Esophagus squamous epithelium (tissue), 5 donors: Measurements from ENCODE around the gene TSPAN7. TPM values are rescaled to one million over a fixed set of nuclear protein-coding genes. Genes with fewer than 3 reads are reported as not detected.

ENCODE experiments used
- DNase-seq: peaks from one replicate; lab custom pipeline; 2025; lab: John Stamatoyannopoulos, UW
- H3K27ac ChIP-seq, 4 donors: fragments of 200-600 bp; sonication (generic); one replicate each; pipeline ENCODE4 v1.5.1; 2016 to 2019; ENCODE audit warnings: mild to moderate bottlenecking in 1 of 4
- H3K27me3 ChIP-seq, 4 donors: fragments of 200-600 bp; sonication (generic); 1 replicate in 3 of 4; 2 replicates in 1 of 4; pipeline versions ENCODE4 v1.5.1 to v1.6.0; 2017 to 2021; ENCODE audit warnings: antibody characterized with exemption in 1 of 4
- H3K36me3 ChIP-seq, 3 donors: fragments of 200-600 bp; sonication (generic); one replicate each; pipeline ENCODE4 v1.5.1; 2016 to 2019
- H3K4me1 ChIP-seq, 3 donors: fragments of 200-600 bp; sonication (generic); one replicate each; pipeline ENCODE4 v1.5.1; 2017 to 2019
- H3K4me3 ChIP-seq, 4 donors: fragments of 200-600 bp; sonication (generic); 1 replicate in 3 of 4; 2 replicates in 1 of 4; pipeline ENCODE4 v1.5.1; 2016 to 2019; ENCODE audit warnings: mild to moderate bottlenecking in 2 of 4, moderate library complexity in 1 of 4
- H3K9me3 ChIP-seq, 3 donors: fragments of 200-600 bp; sonication (generic); one replicate each; pipeline ENCODE4 v1.5.1; 2016 to 2019
- CTCF ChIP-seq, 6 experiments: fragments of 450-650 bp in 4 of 6; fragments of 200-600 bp in 2 of 6; sonication (generic) in 2 of 6; IDR thresholded peaks; one replicate each; pipeline ENCODE4 v1.5.1; 2016 to 2019; ENCODE audit warnings: antibody characterized with exemption in 6 of 6, mild to moderate bottlenecking in 4 of 6, moderate library complexity in 4 of 6
- POLR2A ChIP-seq, 4 donors: fragments of 450-650 bp; IDR thresholded peaks; one replicate each; pipeline ENCODE4 v1.6.1; 2017; ENCODE audit warnings: antibody characterized with exemption in 4 of 4, mild to moderate bottlenecking in 4 of 4, moderate library complexity in 3 of 4
- WGBS, 2 donors: methylation state at CpG; one replicate each; pipeline ENCODE4 v1.1.5; 2018; 5-methylcytosine and 5-hydroxymethylcytosine counted together
- intact Hi-C: fragments of 100-400 bp; cut with DNase I; formaldehyde crosslinking; loops from one replicate; pipeline ENCODE4 v1.15.0; 2022
- small RNA-seq, 4 donors: library from RNA; depleted of rRNA; stranded (forward); fragments of <200 nt; gene quantifications; one replicate each; pipeline ENCODE3, GENCODE V24; 2016
- total RNA-seq, 4 donors: library from RNA; depleted of rRNA; stranded (reverse); fragments of >200 nt; gene quantifications; one replicate each; pipeline ENCODE4 v1.1.0, GENCODE V29; 2016
- donor health status: DM: yes; HTN: yes; CAD: no.

The TSPAN7 gene
- total RNA-seq, 4 donors from 2014 or later, result 23.9 to 40.0 (median 33.8) TPM

GRCh38 chrX:38717871-38718270, 156.5 kb downstream of the TSPAN7 start:
- no peak overlapping the region for H3K4me3 ChIP-seq
- TF ChIP-seq POLR2A (IDR thresholded peaks at IDR 0.05) (no peak), CTCF (IDR thresholded peaks at IDR 0.05) (peak in 2 of 6 experiments; percentile 22 to 39)
- H3K27ac ChIP-seq, result no peak overlapping the region
- intact Hi-C loops, result no loop called here
- H3K4me1 ChIP-seq, result no peaks in the 10 kb centered on the region
- no peak for DNase-seq
- no peaks in the 10 kb centered on the region for H3K9me3 ChIP-seq
- 29 to 33% methylated on average over 1 of the region's 1 CpG for WGBS, 2 donors
- no peaks in the 10 kb centered on the region for H3K27me3 ChIP-seq
- H3K36me3 ChIP-seq, result no peaks in the 10 kb centered on the region

DNA sequence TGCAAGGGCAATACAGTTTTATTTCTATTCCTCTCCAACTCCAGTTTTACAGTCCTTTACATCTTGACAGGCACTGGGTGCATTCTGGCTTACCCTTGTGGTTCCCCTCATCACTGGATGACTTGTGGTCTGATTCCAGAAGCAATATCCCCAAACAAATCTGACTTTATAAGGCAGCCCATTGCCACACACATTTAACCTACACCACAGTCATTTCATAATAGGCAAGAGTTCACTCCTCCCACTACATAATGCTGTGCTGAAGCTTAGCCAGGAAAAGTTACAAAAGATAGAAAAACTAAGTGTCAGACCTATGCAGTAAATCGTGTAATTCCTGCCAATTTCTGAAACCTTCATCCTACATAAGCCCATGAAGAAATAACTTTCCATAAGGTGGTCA, 157.0 kb downstream of the TSPAN7 start:
- 0 to 48% methylated on average over 1 of the region's 1 CpG for WGBS, 2 donors
- no peak overlapping the region for H3K4me3 ChIP-seq
- no peak for DNase-seq
- H3K4me1 ChIP-seq, result no peaks in the 10 kb centered on the region
- H3K27ac ChIP-seq, result no peak overlapping the region
- H3K9me3 ChIP-seq, result no peaks in the 10 kb centered on the region
- no peaks in the 10 kb centered on the region for H3K27me3 ChIP-seq
- no peaks in the 10 kb centered on the region for H3K36me3 ChIP-seq
- no peak for TF ChIP-seq POLR2A (IDR thresholded peaks at IDR 0.05)
- TF ChIP-seq CTCF (IDR thresholded peaks at IDR 0.05), result no peak
- intact Hi-C loops, result no loop called here

DNA sequence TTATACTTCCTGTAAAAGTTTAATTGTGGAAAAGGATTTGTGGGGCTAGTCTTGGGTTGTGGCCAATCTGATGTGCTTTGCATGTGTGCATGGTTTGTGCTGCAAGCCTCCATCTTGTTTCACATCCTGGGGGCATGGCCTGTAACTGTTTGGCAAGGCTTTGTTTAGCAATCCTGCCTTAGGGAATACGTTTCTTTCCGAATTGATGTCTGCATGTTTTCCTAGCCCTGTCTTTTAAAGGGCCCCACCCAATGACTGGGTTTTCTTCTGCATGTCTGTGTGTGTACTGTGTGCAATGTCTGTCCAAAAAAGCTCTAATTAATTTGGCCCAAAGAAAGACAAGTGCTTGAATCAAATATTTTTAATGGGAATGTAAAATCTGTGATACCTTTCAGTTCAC, 165.3 kb downstream of the TSPAN7 start:
- Histone ChIP-seq H3K27ac (no peak overlapping the region), H3K4me1 (no peaks in the 10 kb centered on the region), H3K27me3 (no peaks in the 10 kb centered on the region), H3K9me3 (no peaks in the 10 kb centered on the region), H3K4me3 (no peak overlapping the region), H3K36me3 (no peaks in the 10 kb centered on the region)
- intact Hi-C loops, result no loop called here
- 33 to 39% methylated on average over 2 of the region's 2 CpGs for WGBS, 2 donors
- TF ChIP-seq POLR2A (IDR thresholded peaks at IDR 0.05) (no peak), CTCF (IDR thresholded peaks at IDR 0.05) (no peak)
- no peak for DNase-seq

- intact Hi-C loops, result no loop called here
Observed at GRCh38 chrX:38727668-38728067, 166.3 kb downstream of the TSPAN7 start.

GRCh38 chrX:38732866-38733265, 171.5 kb downstream of the TSPAN7 start:
- no peaks in the 10 kb centered on the region for H3K4me1 ChIP-seq
- WGBS, 2 donors, result 67 to 83% methylated on average over 1 of the region's 1 CpG
- intact Hi-C loops, result no loop called here
- H3K4me3 ChIP-seq, result no peak overlapping the region
- no peaks in the 10 kb centered on the region for H3K36me3 ChIP-seq
- TF ChIP-seq CTCF (IDR thresholded peaks at IDR 0.05), result no peak
- TF ChIP-seq POLR2A (IDR thresholded peaks at IDR 0.05), result no peak
- H3K27me3 ChIP-seq, result no peaks in the 10 kb centered on the region
- no peak overlapping the region for H3K27ac ChIP-seq
- DNase-seq, result no peak
- no peaks in the 10 kb centered on the region for H3K9me3 ChIP-seq

More at GRCh38 chrX:38727668-38728067, 166.3 kb downstream of the TSPAN7 start:
- no peaks in the 10 kb centered on the region for H3K36me3 ChIP-seq
- no peaks in the 10 kb centered on the region for H3K9me3 ChIP-seq
- H3K4me3 ChIP-seq, result no peak overlapping the region
- WGBS, 2 donors, result 27 to 72% methylated on average over 1 to 3 of the region's 3 CpGs
- H3K27me3 ChIP-seq, result no peaks in the 10 kb centered on the region
- DNase-seq, result no peak
- no peaks in the 10 kb centered on the region for H3K4me1 ChIP-seq
- no peak overlapping the region for H3K27ac ChIP-seq
- no peak for TF ChIP-seq POLR2A (IDR thresholded peaks at IDR 0.05)
- no peak for TF ChIP-seq CTCF (IDR thresholded peaks at IDR 0.05)

Small RNA genes lying within 50 kb of the gene (small RNA-seq; reads per million reads assigned to genes)
- 0 reads per million in 4 donors for gene RNU7-7P

Other genes starting within 250 kb of the TSPAN7 start
- 10 to 100 TPM in 1 of 4 donors, 1 to 10 TPM in 3; 5.5 to 23.7 (median 7.4) TPM for gene RPGR, start 234.0 kb upstream of the TSPAN7 start, total RNA-seq
- gene OTC, start 208.9 kb upstream of the TSPAN7 start, total RNA-seq, result under 1 TPM in 2 of 4 donors, not detected in 2; 0.15 to 0.57 TPM
- 10 to 100 TPM; 42.6 to 56.1 (median 49.8) TPM for gene MID1IP1, start 239.9 kb downstream of the TSPAN7 start, total RNA-seq